Stimulated activated CD8-positive, alpha-beta memory T cell treated with anti-CD3 and anti-CD28 coated beads, Interleukin-4, amount 100 ng/mL, for 24 hours (primary cell): ENCODE results near the gene DFFA.
"Not testable (repeated sequence)": the region's sequence is repeated elsewhere in the genome, so short reads cannot be mapped to it uniquely, and the experiment has no call there.

Experiments used
- DNase-seq: peaks from one replicate; pipeline ENCODE4 v3.0.0-alpha.2; 2020; ENCODE audit warnings: low read depth

Gene DFFA

DNA sequence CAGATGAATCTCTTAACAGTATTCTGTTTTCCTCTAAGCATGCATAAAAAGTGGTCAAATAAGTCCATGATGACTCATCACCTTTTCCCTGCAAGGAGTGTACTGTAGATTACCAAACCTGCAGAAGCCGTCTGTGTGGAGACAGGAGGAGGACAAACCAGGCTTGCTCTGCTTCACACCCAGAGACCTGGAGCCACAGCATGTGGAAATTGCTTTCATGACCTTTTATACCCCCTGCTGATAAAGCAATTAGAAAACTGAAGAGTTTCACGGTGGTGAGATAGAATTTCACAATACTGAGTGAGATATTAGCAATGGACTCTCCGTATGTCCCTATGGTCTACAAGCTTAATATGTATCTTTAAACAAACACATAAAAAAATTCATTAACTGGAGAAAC is 13.1 kb downstream of the DFFA start:
- DNase-seq, result no peak

DNA sequence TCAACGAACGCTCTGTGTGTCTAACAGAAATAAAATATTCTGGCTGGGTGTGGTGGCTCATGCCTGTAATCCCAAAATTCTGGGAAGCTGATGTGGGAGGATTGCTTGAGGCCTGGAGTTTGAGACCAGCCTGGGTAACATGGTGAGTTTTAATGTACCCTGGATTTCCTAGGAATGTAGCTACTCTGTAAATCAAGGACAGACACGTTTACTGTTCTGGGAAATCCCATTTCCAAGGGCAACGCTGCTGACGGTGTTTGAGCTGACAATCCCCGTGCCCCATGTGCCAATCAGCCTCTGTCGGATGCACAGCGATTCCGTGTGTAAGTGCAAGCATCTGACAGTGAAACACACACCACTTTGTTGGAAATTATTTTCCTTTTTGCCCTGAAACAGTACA is 14.5 kb downstream of the DFFA start:
- DNase-seq, result no peak

DNA sequence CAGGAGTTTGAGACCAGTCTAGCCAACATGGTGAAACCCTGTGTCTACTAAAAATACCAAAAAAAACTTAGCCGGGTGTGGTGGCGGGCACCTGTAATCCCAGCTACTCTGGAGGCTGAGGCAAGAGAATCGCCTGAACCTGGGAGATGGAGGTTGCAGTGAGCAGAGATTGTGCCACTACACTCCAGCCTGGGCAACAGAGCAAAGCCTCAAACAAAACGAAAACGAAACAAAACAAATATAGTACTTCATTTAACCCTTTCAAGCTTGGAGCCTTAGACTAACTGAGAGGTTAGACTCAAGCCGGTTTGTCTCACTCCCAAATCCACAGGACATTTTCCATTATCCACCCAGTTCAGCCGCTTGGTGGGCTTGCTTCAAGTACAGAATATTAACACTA is 14.9 kb downstream of the DFFA start:
- DNase-seq, result not testable (repeated sequence)

DNA sequence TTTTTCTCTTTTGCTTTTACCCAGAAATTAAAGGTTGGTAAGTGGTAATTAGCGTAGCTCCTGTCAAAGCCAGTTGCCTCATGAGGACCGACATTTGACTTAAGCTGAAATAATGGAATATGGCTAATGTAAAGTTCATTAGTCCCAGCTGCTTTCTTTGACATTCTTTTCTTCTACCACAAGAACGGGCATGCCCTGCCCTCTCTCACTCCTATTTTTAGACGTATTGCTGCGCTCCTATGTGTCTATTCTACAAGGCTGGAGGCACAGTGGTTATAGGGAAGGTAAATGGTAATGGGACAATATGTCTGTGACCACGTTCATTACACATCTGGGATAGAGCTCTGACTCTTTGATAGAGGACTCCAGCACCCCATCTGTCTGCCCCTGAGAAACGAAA is 15.7 kb downstream of the DFFA start:
- no peak for DNase-seq

DNA sequence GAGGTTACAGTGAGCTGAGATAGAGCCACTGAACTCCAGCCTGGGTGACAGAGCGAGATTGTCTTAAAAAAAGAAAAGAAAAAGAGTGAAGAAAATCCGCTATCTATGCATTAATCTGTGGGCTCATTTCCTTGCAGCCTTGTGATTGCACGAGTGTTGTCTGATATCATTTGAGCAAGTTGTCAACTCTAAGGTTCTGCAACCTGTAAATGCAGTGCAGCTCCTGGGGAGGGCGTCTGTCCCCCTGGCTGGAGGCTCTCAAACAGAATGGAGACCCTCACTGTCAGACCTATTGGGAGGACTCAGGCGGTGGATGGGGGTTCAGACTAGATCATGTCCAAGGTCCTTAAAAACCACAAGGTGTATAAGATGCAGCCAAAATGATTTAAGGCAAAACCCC is 16.3 kb downstream of the DFFA start:
- DNase-seq, result no peak

DNA sequence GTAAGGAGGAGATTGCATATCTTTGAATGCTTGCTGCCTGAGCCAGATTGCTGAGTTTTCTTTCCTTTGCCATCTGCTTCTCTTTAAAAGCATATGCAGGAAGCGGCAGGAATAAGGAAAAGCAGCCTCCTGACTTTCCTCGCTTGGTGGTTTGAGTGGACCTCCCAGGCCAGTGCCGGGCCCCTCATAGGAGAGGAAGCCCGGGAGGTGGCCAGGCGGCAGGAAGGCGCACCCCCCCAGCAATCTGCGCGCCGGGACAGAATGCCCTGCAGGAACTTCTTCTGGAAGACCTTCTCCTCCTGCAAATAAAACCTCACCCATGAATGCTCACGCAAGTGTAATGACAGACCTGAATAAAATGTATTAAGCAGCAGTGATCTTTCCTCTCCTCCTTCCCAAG is 21.0 kb downstream of the DFFA start:
- DNase-seq, result no peak

DNA sequence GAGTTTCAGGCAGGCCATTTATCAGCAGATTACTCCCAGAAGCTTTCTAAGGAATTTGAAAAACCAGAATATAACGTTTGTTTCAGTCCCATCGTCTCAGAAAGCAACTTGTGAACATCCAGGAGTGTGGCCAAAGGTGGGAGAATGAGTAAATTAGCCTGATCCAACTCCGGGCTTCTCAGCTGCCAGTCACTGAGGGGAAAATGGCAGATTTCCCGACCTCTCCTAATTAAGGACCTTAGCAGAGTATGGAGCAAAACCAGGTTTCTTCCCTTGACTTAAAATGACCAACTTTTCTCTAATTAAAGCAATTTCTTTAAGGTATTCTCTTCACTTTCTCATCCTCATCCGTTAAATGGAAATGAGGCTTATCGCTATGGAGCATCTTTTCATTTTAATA is 21.5 kb downstream of the DFFA start:
- no peak for DNase-seq

DNA sequence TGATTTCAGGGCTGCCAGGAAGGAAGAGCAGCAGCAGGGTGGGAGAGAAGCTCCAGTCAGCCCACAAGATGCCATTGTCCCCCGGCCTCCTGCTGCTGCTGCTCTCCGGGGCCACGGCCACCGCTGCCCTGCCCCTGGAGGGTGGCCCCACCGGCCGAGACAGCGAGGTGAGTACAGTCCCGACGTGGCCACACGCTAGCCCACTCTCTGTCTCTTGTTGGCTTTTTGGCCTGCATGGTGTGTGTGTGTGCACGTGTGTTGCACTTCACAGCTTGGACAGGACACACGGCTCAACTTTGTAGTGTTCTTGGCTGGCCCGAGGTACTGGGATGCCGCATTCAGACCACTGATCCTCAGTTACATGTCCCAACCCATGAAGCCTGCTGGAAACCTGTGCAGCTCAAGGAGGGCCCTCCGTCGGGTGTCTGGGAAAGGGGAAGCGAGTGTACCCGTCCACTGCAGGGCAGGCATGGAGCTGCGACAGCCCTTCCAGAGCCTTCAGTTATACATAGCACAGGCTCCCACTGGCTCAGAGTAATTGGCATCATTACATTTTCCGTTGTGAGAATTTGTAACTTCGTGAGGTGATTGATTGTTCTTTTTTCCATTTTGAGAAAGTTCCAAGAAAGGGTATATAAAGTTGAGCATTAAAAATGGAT is 22.0 kb downstream of the DFFA start:
- DNase-seq, result no peak

DNA sequence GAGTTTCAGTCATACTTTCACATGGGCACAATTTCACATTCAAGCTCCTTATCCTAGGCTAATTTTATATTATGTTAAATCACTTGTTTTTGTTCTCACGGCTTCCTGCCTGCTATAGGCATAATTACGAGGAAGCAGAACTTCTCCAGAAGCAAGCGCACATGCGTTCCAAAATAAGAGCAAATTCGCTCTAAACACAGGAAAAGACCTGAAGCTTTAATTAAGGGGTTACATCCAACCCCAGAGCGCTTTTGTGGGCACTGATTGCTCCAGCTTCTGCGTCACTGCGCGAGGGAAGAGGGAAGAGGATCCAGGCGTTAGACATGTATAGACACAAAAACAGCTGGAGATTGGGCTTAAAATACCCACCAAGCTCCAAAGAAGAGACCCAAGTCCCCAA is 22.6 kb downstream of the DFFA start, which contains the start of gene CORT:
TSS of gene CORT (plus strand) at position 281 of the 400 bp plus-strand sequence. CDS start 193 bp downstream, outside the sequence.
- no peak for DNase-seq

DNA sequence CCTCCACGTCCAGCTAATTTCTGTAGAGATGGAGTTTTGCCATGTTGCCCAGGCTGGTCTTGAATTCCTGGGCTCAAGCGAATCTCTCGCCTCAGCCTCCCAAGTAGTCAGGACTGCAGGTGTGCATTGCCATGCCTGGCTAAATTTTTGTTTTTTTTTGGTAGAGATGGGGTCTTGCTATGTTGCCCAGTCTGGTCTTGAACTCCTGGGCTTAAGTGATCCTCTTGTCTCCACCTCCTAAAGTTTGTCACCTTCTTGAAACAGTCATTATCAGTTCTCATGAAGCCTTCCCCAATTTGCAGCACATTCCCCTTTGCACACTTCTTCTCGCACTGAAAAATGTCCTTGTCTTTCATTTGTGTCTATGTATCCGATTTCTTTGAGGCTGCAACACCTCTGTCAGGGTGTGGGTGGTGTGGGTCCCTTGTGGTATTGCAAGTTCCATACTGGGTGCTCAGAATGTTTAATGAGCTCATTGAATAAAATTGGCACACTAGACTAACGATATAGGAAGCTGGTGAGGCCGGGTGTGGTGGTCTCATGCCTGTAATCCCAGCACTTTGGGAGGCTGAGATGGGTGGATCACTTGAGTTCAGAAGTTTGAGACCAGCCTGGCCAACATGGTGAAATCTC is 25.4 kb downstream of the DFFA start:
- DNase-seq, result no peak

DNA sequence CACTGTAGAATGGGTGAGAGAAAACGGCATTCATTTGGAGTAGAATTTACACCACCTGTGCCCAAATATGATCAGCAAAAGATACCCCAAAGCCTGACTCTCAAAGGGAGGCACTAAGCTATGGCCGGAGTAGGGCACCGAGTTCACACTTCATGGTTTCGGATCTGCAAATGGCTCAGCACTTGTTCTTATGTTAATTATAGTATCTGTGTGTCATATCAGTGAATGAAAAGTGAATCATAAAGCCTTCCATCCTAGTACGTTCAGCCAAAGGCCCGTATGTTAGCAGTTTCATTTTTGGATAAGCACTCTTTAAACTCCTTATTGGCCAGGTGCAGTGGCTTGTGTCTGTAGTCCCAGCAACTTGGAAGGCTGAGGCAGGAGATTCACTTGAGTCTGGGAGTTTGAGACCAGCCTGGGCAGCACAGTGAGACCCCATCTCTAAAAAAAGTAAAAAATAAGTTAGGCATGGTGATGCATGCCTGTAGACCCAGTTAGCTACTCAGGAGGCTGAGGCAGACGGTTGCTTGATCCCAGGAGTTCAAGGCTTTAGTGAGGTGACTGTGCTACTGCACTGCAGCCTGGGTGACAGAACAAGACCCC is 27.4 kb downstream of the DFFA start:
- DNase-seq, result no peak

DNA sequence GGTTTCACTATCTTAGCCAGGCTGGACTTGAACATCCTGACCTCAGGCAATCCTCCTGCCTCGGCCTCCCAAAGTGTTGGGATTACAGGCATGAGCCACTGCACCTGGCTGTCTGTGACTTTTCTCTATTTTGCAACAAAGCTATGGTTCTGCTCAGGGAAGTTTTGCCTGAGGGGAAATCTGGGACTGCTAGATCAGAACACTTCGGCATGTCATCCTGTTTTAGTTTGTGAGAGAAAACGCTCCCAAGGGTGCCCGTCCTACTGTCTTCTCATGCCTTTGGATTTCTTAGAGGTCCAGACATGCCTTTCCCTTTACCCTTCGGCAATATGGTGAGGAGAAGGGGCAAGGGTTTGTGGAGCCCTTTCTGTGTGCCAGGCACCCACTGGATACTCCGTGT is 28.1 kb downstream of the DFFA start:
- DNase-seq, result no peak

DNA sequence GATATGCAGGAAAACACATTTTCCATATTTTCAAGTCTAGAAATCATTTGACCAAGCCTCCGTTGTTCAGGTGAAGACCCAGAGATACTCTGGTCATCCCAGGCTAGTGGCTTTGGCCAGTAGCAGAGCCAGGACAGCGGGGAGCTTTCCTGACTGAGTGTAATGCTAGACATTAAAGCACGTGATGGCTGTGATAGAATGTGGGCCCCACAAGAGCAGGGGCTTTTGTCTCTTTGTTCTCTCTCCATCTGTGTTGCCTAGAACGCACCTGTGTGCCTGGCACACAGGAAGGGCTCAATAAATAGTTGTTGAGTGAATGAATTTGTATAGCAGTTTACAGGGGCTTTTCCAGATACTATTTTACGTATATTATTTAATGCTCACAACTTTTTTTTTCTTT is 31.5 kb downstream of the DFFA start:
- no peak for DNase-seq

DNA sequence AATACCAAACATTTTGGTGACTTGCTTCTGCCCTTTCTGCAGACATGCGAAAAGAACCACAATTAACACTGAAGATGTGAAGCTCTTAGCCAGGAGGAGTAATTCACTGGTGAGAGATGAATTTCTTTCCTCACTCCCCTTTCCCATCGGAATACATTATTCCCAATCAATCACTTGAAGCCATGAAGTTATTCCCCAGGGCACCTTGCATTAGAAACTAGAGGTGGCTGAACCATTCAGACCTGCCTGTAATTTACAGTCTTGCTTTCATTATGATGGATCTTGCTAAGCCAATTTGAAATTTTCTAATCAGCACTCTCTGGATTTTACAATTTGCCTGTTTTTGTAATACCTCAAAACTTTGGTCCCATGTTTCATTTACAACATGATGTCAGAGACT is 32.0 kb downstream of the DFFA start:
- DNase-seq, result no peak

DNA sequence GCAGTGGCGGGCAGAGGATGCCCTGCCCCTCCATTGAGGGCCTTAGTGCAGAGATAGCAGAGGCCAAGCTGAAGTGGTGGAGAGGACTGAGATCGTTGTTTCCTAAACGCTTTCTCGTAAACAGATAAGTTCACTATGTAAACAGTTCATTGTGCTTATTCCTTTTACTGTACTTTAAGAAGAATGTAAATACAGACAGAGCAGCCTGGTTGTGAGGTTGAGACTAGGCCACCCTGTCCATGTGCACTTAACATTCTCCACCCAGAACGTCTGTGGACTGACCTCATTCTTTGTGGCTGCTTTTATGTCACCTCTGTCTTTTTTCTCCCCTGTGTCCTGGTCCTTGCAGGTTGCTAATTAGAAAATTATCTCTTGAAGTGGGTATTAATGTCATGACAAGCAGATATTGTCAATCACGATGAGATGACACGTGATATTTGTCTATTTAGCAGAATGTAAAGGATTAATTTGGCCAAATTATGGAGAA is 33.6 kb downstream of the DFFA start:
- no peak for DNase-seq

DNA sequence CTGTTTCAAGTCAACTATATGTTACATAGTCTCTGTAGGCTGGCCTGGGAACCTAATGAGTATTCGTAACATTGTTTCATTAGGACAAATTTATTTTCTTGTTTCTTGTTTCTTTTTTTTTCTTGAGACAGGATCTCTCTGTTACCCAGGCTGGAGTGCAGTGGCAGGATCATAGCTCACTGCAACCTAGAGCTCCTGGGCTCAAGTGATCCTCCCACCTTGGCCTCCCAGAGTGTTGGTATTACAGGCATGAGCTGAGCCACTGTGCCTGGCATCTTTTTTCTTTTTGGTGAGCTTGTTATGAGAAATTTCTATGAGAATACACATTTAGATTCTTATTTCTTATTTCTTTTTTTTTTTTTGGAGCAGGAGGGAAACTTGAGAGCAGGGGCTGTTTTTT is 35.3 kb downstream of the DFFA start:
- no peak for DNase-seq

DNA sequence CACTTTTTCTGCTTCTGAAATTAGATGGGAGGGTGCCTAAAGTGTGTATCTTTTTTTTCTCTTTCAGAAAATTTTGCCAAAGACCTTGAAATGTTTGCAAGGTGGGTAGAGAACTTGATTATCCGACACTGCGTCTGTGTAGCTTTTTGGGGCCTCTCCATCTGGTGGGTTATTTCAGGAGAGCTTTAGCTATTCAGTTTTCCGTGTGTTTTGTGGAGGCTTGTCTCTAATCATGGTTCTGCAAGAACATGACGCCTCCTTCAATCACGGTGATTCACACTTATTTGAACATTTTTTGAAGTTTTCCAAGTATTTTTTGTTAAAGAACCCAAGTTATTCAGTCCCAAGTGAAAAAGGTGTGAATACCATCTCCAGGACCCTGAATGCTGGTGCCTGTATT is 37.7 kb downstream of the DFFA start:
- no peak for DNase-seq

DNA sequence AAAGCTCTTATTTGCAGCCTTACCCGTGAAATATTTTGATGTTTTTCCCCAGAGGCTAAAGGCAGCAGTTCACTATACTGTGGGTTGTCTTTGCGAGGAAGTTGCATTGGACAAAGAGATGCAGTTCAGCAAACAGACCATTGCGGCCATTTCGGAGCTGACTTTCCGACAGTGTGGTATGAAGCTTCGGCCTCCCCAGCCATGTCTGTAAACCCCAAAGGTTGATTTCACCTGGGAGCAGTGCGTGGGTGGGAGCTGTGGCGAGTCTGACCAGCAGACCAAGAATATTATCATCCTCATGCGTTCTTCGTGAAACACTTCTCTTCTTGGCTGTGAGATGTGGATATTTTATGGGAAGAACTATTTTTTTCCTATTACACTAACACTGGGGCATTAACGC is 38.5 kb downstream of the DFFA start:
- no peak for DNase-seq

DNA sequence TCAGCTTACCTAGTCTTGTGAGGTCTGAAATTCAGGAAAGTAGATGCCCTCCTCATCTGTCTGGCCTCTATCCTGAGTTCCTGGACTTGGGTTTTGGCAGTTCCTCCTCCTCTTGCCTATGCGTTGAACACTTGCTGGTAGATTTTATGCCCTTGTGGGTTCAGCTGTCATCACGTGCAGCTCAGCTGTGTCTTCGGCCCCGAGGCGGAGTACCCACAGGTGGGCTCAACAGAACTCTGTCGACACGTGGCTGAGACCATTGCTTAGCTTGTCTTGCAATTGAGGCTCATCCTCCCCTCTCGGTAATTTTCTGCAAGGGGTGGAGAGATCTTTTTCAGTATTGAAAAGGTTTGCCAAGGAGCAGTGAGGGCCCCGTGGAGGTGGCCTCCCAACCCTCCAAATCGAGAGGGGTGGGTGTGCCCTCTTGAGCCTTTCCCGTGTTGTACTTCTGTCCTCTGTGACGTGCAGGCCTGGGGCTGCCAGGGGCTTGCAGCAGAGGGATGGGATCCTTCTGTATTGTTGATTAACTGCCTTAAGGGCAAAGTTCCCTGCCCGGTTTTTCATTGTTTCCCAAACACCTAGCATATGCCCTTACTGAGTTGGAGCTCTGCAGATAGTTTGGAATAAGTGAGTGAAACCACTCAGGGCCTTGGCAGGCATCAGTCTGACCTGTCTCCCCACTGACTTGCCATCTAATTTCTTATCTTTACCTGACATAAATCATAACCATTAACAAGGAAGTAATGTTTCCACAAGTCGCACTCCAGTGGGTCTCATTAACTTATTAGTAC is 39.2 kb downstream of the DFFA start:
- DNase-seq, result no peak

DNA sequence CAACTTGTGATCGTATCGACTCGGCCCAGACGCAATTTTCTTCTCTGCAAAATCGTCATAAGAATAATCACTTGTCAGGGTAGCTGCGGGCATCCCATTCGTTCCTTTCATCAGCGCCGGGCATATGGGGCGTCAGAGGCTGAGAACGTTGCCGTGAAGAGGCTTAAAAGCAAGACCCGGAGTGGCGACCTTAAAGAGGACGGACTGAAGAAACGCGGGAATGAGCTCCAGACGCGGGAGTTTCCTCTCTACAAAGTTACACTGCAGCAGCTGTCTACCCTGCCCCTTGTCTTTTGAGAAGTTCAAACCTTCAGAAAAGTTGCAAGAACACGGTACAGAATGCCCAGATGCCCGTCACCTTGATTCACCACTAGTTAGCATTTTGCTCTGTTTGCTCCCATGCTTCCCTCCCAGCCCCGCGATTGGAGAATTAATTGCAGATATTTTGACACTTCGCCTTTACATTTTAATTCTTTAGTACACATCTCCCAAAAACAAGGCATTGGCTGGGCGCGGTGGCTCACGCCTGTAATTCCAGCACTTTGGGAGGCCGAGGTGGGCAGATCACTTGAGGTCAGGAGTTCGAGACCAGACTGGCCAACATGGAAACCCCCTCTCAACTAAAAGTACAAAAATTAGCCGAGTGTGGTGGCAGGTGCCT is 41.1 kb downstream of the DFFA start:
- no peak for DNase-seq

DNA sequence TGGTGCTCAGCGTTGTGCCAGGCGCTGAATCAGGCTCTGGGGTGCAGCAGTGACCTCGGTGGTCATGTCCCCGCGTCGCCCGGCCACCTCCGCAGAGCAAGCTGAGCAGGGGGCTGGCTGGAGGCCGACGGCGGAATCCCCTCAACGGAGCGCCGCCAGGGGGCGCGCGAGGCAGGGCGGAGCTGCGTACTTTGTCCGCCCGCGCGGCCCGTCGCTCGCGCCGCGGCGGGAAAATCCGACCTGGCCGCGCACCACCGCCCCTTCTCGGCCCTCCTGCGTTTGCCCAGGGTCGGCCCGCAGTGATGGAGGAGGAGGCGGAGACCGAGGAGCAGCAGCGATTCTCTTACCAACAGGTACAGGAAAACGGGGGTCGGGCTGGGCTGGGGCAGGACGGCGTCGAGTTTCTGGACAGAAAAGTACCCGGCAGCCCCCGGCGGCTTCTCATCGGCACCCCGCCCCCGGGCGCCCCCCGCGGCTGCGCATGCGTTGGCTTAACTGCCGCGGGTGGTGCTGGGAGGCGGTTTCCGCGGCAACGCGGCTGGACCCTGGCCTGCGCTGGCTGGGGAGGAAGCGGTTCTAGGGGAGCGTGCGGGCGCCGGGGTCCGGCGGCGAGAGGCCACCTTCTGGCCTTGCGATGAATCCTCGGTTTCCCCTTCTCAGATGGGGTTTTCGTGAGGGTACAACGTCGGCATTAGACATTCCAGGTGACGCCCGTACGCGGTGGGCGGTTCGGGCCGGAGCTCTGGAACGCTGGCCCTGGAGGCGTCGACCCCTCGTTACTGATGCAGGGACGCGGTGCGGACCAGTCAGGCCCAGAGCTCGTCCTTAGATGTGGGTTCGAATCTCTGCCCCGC is 41.9 kb downstream of the DFFA start, which contains the start of gene CENPS:
TSS of gene CENPS (plus strand) at position 218 of the 854 bp plus-strand sequence. CDS start at position 303, 85 bp downstream.
- DNase-seq, result peak; percentile 95
